H9 (cell line): ENCODE data around the gene RPLP1. TPM values are rescaled to one million over a fixed set of nuclear protein-coding genes. Genes with fewer than 3 reads are reported as not detected.

Experiments
- DNase-seq: peaks from one replicate; pipeline ENCODE4 v3.0.0-alpha.2; 2017
- H2AFZ ChIP-seq: one replicate; pipeline ENCODE4 v1.6.1; 2013; ENCODE audit warnings: mild to moderate bottlenecking, low read length, control low read depth, moderate library complexity
- H2AK5ac ChIP-seq: 2 replicates; pipeline ENCODE4 v1.6.1; 2013; ENCODE audit warnings: low read length, control low read depth, mixed read lengths; ENCODE audit not compliant: insufficient read length
- H2BK120ac ChIP-seq: one replicate; pipeline ENCODE4 v1.6.1; 2013; ENCODE audit warnings: low read depth, mild to moderate bottlenecking, low read length, control low read depth, inconsistent platforms; ENCODE audit not compliant: poor library complexity, severe bottlenecking
- H2BK12ac ChIP-seq: 2 replicates; pipeline ENCODE4 v1.6.1; 2013; ENCODE audit warnings: low read length, control low read depth, mixed read lengths, low read depth; ENCODE audit not compliant: insufficient read length
- H2BK15ac ChIP-seq: 2 replicates; pipeline ENCODE4 v1.6.1; 2013; ENCODE audit warnings: low read depth, low read length, control low read depth
- H2BK20ac ChIP-seq: one replicate; pipeline ENCODE4 v1.6.1; 2013; ENCODE audit warnings: low read depth, mild to moderate bottlenecking, low read length, control low read depth, inconsistent platforms; ENCODE audit not compliant: poor library complexity, severe bottlenecking
- H2BK5ac ChIP-seq: 2 replicates; pipeline ENCODE4 v1.6.1; 2013; ENCODE audit warnings: low read length, control low read depth, mixed read lengths; ENCODE audit not compliant: insufficient read length
- H3K14ac ChIP-seq: 2 replicates; pipeline ENCODE4 v1.6.1; 2013; ENCODE audit warnings: low read length, control low read depth; ENCODE audit not compliant: insufficient read depth
- H3K18ac ChIP-seq: 2 replicates; pipeline ENCODE4 v1.6.1; 2013; ENCODE audit warnings: low read depth, mild to moderate bottlenecking, mixed read lengths, low read length, control low read depth; ENCODE audit not compliant: insufficient read length
- H3K23ac ChIP-seq: 2 replicates; pipeline ENCODE4 v1.6.1; 2013; ENCODE audit warnings: low read length, control low read depth, mixed read lengths, low read depth; ENCODE audit not compliant: insufficient read length
- H3K23me2 ChIP-seq: 2 replicates; pipeline ENCODE4 v1.6.1; 2013; ENCODE audit warnings: low read depth, mild to moderate bottlenecking, mixed read lengths, low read length, control low read depth; ENCODE audit not compliant: insufficient read length, poor library complexity, severe bottlenecking
- H3K27ac ChIP-seq: 2 replicates; pipeline ENCODE4 v1.5.1; 2013; ENCODE audit warnings: low read length, control low read depth, mixed read lengths, low read depth; ENCODE audit not compliant: insufficient read length
- H3K27me3 ChIP-seq: 2 replicates; pipeline ENCODE4 v1.6.1; 2013; ENCODE audit warnings: low read length, control low read depth, inconsistent platforms; ENCODE audit not compliant: insufficient read depth
- H3K4ac ChIP-seq: 2 replicates; pipeline ENCODE4 v1.6.1; 2013; ENCODE audit warnings: low read depth, mild to moderate bottlenecking, control low read depth, inconsistent platforms, low read length, moderate library complexity
- H3K4me1 ChIP-seq: 2 replicates; pipeline ENCODE4 v1.6.1; 2013; ENCODE audit warnings: low read length, control low read depth, inconsistent platforms; ENCODE audit not compliant: insufficient read depth
- H3K4me2 ChIP-seq: 2 replicates; pipeline ENCODE4 v1.6.1; 2013; ENCODE audit warnings: low read length, control low read depth, mixed read lengths; ENCODE audit not compliant: insufficient read length, insufficient read depth
- H3K56ac ChIP-seq: 2 replicates; pipeline ENCODE4 v1.6.1; 2013; ENCODE audit warnings: low read depth, mild to moderate bottlenecking, mixed read lengths, low read length, control low read depth; ENCODE audit not compliant: insufficient read length
- H3K79me1 ChIP-seq: 2 replicates; pipeline ENCODE4 v1.6.1; 2013; ENCODE audit warnings: low read depth, mild to moderate bottlenecking, moderate library complexity, low read length, control low read depth, inconsistent platforms; ENCODE audit not compliant: insufficient read depth, poor library complexity, severe bottlenecking
- H3K79me2 ChIP-seq: 2 replicates; pipeline ENCODE4 v1.6.1; 2013; ENCODE audit warnings: low read length, control low read depth, inconsistent platforms; ENCODE audit not compliant: insufficient read depth
- H3K9ac ChIP-seq: 2 replicates; pipeline ENCODE4 v1.6.1; 2013; ENCODE audit warnings: low read length, control low read depth, mixed read lengths; ENCODE audit not compliant: insufficient read length; ENCODE audit errors: extremely low read depth
- H3K9me3 ChIP-seq: one replicate; pipeline ENCODE4 v1.6.1; 2013; ENCODE audit warnings: low read depth, low read length, inconsistent platforms; ENCODE audit not compliant: control insufficient read depth
- H3T11ph ChIP-seq: one replicate; pipeline ENCODE4 v1.6.1; 2013; ENCODE audit warnings: mild to moderate bottlenecking, low read length, control low read depth, inconsistent platforms
- H4K20me1 ChIP-seq: one replicate; pipeline ENCODE4 v1.6.1; 2013; ENCODE audit not compliant: control insufficient read depth, insufficient read length, insufficient read depth
- H4K5ac ChIP-seq: 2 replicates; pipeline ENCODE4 v1.6.1; 2013; ENCODE audit warnings: low read depth, mild to moderate bottlenecking, mixed read lengths, low read length, control low read depth; ENCODE audit not compliant: insufficient read length
- H4K8ac ChIP-seq: replicated peaks from 2 replicates; pipeline ENCODE4 v1.6.1; 2013; ENCODE audit warnings: low read length, control low read depth, mixed read lengths, low read depth; ENCODE audit not compliant: insufficient read length
- H4K91ac ChIP-seq: 2 replicates; pipeline ENCODE4 v1.6.1; 2013; ENCODE audit warnings: low read depth, mild to moderate bottlenecking, moderate library complexity, mixed read lengths, low read length, control low read depth; ENCODE audit not compliant: insufficient read length
- H3K27ac Mint-ChIP-seq, 3 experiments: 2 replicates in 2 of 3; 3 replicates in 1 of 3; pipeline ENCODE4 v1.8.0; 2020 to 2021; ENCODE audit warnings: mixed read lengths in 3 of 3, mild to moderate bottlenecking in 1 of 3, moderate library complexity in 1 of 3
- H3K27me3 Mint-ChIP-seq: 2 replicates; pipeline ENCODE4 v1.8.0; 2021; ENCODE audit warnings: low read depth, mild to moderate bottlenecking, moderate library complexity, mixed read lengths
- H3K36me3 Mint-ChIP-seq, 3 experiments: 2 replicates in 2 of 3; 3 replicates in 1 of 3; pipeline ENCODE4 v1.8.0; 2020 to 2021; ENCODE audit warnings: low read depth in 3 of 3, mixed read lengths in 3 of 3; ENCODE audit not compliant: insufficient read depth in 1 of 3
- H3K4me1 Mint-ChIP-seq, 2 experiments: 2 replicates each; pipeline ENCODE4 v1.8.0; 2020; ENCODE audit warnings: mixed read lengths in 2 of 2
- H3K4me3 Mint-ChIP-seq, 2 experiments: 2 replicates in 1 of 2; 3 replicates in 1 of 2; pipeline ENCODE4 v1.8.0; 2020 to 2021; ENCODE audit warnings: mild to moderate bottlenecking in 2 of 2, mixed read lengths in 2 of 2, moderate library complexity in 1 of 2
- H3K9me3 Mint-ChIP-seq, 2 experiments: 2 replicates in 1 of 2; 3 replicates in 1 of 2; pipeline ENCODE4 v1.8.0; 2020; ENCODE audit warnings: mild to moderate bottlenecking in 2 of 2, mixed read lengths in 2 of 2, moderate library complexity in 1 of 2
- WGBS: extraction: QIAGEN DNeasy Blood & Tissue Kit; methylation state at CpG from one replicate; pipeline ENCODE4 v1.1.7; 2013; ENCODE audit warnings: missing lambda C conversion rate, low lambda C conversion rate, mixed read lengths; ENCODE audit not compliant: insufficient read length; ENCODE audit errors: extremely low coverage; 5-methylcytosine and 5-hydroxymethylcytosine counted together
- total RNA-seq: library from RNA; stranded (reverse); gene quantifications from 2 replicates; pipeline ENCODE4 v1.2.1, GENCODE V29; 2021
- TF ChIP-seq, protein P1 (sequence below): fragments of 200-600 bp; sonication (generic); conservative IDR thresholded peaks from 3 replicates; pipeline ENCODE4 v1.8.0; 2021; ENCODE audit warnings: antibody characterized with exemption, mild to moderate bottlenecking

The RPLP1 gene
- total RNA-seq, 1 experiment from 2014 or later: 1,715 TPM

DNA sequence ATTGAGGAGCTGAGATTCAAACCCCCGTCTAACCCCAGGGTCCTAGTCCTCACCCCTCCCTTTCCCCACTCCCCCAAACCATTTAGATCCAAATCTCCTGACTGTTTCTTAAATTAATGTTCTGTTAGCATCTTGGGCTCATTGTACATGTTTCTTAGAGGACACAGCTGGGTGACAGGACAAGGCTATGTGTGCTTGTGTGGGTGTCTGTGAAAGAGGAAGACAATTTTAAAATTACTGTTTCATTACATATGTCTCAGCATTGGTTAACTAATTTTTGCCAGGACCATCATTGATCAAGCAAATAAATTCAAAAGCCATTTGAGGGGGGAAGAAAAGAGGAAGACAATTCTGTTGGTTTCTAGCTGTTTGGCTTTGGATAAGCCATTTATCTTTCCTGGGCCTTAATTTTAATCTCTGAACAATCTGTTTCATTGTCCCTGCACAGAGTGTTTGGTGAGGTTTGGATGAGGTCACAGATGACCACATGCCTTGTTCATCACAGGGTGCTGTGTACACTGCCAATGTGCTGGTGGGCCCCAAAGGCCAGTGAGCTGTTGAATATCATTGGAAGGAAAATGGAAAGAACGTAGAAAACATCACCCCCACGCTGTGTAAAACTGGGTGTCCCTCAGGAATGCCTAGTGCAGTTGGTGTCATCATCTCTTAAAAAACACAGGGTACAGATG, 51.9 kb downstream of the RPLP1 start:
- Histone ChIP-seq H4K5ac (no peak overlapping the region), H3K79me2 (no peaks in the 10 kb centered on the region), H3K4me2 (no peak overlapping the region), H3K56ac (no peak overlapping the region), H2AK5ac (no peak overlapping the region), H3K9ac (no peak overlapping the region), H3K4me1 (no peaks in the 10 kb centered on the region), H3K79me1 (no peaks in the 10 kb centered on the region), H3K23ac (no peak overlapping the region), H3K14ac (no peak overlapping the region), H2AFZ (no peak overlapping the region), H3K18ac (no peak overlapping the region), H3T11ph (no peak overlapping the region), H3K4ac (no peak overlapping the region), H3K27ac (no peak overlapping the region), H3K9me3 (no peaks in the 10 kb centered on the region), H2BK15ac (no peak overlapping the region), H2BK20ac (no peak overlapping the region), H4K8ac (no peak overlapping the region), H2BK5ac (no peak overlapping the region), H2BK12ac (no peak overlapping the region), H2BK120ac (no peak overlapping the region), H4K20me1 (no peaks in the 10 kb centered on the region), H4K91ac (no peak overlapping the region), H3K23me2 (no peaks in the 10 kb centered on the region), H3K27me3 (no peaks in the 10 kb centered on the region)
- Mint-ChIP-seq H3K27ac (no peak overlapping the region), H3K36me3 (no peaks in the 10 kb centered on the region), H3K9me3 (peaks cover 0 to under 1% of the 10 kb centered on the region in 2 experiments; a peak in 1 of 5 replicates), H3K4me1 (peaks cover 7 to 16% of the 10 kb centered on the region in 2 experiments), H3K4me3 (no peak overlapping the region), H3K27me3 (peaks cover 1% of the 10 kb centered on the region; the same call in 1 of the 2 replicates)
- WGBS: no CpG with 5 or more reads among the region's 3 CpGs
- TF ChIP-seq, protein P1, sequence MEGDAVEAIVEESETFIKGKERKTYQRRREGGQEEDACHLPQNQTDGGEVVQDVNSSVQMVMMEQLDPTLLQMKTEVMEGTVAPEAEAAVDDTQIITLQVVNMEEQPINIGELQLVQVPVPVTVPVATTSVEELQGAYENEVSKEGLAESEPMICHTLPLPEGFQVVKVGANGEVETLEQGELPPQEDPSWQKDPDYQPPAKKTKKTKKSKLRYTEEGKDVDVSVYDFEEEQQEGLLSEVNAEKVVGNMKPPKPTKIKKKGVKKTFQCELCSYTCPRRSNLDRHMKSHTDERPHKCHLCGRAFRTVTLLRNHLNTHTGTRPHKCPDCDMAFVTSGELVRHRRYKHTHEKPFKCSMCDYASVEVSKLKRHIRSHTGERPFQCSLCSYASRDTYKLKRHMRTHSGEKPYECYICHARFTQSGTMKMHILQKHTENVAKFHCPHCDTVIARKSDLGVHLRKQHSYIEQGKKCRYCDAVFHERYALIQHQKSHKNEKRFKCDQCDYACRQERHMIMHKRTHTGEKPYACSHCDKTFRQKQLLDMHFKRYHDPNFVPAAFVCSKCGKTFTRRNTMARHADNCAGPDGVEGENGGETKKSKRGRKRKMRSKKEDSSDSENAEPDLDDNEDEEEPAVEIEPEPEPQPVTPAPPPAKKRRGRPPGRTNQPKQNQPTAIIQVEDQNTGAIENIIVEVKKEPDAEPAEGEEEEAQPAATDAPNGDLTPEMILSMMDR: no peak
- no peak for DNase-seq

Other genes starting within 250 kb of the RPLP1 start
- gene PAQR5, start 153.9 kb upstream of the RPLP1 start, total RNA-seq: 1.0 and 1.6 TPM in 2 replicates
- 55.4 and 57.2 TPM in 2 replicates for gene KIF23, start 38.5 kb upstream of the RPLP1 start, total RNA-seq